Suppressor macrophage (primary cell): ENCODE results near the gene TNFRSF8.

Experiments used
- DNase-seq, 4 experiments: peaks; one replicate each; pipeline ENCODE4 v3.0.0-alpha.2; 2020 to 2022

The TNFRSF8 gene

DNA sequence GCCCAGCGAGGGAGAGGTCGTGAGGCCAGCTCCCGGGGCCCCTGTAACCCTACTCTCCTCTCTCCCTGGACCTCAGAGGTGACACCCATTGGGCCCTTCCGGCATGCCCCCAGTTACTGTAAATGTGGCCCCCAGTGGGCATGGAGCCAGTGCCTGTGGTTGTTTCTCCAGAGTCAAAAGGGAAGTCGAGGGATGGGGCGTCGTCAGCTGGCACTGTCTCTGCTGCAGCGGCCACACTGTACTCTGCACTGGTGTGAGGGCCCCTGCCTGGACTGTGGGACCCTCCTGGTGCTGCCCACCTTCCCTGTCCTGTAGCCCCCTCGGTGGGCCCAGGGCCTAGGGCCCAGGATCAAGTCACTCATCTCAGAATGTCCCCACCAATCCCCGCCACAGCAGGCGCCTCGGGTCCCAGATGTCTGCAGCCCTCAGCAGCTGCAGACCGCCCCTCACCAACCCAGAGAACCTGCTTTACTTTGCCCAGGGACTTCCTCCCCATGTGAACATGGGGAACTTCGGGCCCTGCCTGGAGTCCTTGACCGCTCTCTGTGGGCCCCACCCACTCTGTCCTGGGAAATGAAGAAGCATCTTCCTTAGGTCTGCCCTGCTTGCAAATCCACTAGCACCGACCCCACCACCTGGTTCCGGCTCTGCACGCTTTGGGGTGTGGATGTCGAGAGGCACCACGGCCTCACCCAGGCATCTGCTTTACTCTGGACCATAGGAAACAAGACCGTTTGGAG, 80.0 kb downstream of the TNFRSF8 start:
- DNase-seq, result peak; percentile 89 to 95 (median 92)

DNA sequence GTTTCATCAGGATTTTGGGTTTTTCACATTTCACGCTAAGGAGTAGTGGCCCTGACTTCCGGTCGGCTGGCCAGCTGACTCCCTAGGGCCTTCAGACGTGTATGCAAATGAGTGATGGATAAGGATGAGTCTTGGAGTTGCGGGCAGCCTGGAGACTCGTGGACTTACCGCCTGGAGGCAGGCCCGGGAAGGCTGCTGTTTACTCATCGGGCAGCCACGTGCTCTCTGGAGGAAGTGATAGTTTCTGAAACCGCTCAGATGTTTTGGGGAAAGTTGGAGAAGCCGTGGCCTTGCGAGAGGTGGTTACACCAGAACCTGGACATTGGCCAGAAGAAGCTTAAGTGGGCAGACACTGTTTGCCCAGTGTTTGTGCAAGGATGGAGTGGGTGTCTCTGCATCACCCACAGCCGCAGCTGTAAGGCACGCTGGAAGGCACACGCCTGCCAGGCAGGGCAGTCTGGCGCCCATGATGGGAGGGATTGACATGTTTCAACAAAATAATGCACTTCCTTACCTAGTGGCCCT, 80.6 kb downstream of the TNFRSF8 start:
- peak; percentile 97 to 99 (median 98) for DNase-seq

DNA sequence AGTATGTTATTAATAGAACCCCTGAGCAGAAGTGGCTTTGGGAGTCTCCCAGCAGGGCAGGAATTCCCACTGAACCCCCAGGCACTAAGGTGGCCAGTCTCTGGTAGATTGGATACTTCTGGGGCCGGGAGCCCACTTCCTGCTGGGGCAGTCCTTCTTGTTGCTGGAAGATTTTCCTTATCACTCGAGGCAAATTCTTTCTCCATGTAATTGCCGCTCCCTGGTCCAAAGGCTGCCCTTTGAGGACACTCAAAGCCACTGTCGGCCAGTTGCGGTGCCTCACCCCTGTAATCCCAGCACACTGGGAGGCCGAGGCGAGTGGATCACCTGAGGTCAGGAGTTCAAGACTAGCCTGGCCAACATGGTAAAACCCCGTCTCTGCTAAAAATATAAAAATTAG, 81.1 kb downstream of the TNFRSF8 start:
- peak in 1 of 4 experiments; percentile 33 for DNase-seq

DNA sequence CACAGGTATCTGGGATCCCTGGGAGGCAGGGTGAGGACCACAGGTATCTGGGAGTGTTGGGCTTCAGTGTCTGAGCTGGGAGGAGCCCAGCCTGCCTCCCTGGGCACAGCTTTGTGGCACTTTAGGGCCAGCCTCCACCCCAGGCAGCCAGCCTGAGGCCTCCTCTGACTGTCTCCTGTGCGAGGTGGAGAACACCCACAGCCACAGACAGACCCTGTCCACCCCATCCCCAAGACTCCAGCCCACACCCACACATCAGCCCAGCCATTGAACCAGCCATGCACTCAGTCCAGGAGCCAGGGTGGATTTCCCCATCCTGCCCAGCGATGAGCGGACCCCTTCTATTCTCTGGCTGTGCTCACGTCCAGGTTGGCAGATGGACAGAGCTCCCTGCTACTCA, 81.9 kb downstream of the TNFRSF8 start:
- DNase-seq, result no peak

DNA sequence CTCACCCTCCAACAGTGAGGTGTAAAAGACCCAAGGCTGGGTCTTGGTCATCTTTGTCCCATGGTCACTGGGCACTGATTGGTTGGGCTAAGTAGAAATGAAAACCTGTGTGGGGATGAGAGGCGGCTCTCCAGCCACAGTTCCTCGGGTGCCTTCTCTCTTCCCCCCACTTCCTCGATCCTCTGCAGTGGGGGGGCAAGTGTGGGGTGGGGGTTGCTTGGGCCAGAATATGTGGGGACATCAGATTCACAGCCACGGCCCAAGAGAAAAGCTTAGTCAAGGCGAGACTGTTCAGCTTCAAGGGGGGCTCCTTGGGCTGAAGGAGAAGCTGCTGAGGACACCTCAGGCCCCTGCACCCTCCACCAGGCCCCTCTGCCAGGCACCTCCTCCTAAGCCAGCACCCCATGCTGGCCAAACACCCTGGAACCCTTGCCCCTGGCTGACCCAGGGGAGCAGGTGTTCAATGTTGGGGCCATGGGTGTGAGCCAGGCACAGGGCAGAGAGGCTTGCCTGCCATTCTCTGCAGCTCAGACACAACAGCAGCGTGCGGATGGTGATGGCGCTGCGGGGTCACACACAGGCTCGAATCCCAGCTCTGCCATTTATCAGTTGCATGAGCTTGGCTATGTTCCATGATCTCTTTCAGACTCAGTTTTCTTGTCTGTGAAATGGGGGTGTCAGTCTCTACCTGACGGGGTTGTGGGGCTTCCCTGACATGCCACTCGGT, 82.7 kb downstream of the TNFRSF8 start:
- no peak for DNase-seq

DNA sequence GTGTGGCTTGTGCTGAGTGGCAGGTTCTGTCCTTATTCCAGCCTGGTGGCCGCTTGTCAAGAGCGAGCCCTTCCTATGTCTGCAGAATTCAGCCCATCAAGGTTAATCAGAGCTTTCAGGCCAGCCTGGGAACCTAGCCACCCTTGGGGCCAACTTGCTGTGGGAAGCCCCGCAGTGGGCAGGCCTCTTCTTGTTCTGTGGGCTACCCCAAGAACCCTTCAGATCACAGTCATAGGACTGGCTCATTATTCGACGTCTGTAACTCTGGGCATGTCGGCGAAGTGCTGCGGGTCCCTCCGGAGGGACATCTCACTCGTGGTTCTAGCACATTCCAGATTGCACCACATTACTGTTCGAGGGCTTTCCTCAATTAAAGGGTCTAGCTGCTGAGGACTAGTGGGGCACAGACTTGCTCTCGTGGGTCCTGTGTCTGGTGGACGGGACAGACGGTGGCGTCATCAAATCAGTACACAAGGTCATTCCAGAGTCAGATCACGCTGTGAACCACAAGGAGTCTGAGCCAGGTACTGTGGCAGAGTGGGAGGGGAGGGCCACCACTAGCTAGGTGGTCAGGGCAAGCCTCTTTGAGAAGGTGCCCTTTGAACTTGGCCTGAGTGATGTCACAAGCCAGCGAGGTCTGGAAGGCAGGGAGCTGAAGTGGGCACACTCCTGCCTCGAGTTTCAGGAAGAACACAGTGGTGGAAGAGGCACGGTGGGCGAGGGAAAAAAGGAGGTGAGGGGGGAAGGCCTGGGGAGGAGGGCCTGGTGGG, 83.4 kb downstream of the TNFRSF8 start:
- DNase-seq, result no peak

DNA sequence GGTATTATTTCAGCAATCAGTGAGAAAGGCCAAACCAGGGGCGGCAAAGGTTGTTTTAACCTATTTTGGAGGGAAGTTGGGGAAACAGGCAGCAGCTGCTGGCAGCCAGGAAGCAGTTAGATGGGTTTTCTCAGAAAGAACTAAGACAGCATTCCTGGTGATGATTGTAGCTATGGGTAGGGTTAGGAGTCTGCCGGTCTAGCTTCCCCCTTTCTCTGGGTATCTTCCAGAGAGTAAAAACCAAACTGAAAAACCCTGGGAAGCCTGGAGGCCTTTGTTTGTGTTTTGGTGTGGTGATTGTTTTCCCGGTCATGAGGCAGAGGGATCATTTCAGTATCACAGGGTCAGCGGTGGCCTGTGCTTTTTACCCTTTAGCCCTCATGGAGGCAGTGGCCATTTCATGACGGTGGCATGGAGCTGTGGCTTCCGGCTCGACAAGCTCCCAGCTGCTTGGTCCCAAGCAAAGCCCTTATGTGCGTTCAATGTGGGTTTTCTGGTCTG, 84.1 kb downstream of the TNFRSF8 start:
- DNase-seq, result peak in 3 of 4 experiments; percentile 46 to 60 (median 57)

DNA sequence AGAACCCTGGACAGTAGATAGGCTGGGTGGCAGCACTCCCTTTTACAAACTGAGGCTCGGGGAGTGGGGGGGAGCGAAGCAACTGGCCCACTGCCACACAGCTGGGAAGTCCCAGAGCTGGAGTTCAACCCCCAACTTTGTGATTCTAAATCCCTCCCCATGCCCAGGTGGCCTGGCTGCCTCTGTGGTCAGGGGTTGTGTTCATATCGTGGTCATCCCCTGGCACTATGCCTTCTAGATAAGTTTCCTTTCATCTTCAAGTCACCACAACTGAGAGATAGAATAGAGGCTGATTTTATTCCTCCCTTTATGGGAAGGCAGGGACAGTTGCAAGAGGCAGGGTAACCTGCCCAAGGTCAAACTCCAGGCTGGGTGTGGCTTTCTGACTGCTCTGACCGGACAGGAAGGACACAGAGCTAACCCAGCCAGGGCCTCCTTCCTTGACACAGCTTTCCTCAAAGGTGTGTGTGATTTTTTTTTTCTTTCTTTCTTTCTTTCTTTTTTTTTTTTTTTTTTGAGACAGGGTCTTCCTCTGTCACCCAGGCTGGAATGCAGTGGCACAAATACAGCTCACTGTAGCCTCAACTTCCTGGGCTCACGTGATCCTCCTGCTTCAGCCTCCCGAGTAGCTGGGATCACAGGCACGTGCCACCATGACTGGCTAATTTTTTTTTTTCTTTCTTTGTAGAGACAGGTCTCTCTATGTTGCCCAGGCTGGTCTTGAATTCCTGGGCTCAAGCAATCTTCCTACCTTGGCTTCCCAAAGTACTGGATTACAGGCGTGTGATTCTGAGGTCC, 85.3 kb downstream of the TNFRSF8 start:
- peak in 1 of 4 experiments; percentile 38 for DNase-seq

DNA sequence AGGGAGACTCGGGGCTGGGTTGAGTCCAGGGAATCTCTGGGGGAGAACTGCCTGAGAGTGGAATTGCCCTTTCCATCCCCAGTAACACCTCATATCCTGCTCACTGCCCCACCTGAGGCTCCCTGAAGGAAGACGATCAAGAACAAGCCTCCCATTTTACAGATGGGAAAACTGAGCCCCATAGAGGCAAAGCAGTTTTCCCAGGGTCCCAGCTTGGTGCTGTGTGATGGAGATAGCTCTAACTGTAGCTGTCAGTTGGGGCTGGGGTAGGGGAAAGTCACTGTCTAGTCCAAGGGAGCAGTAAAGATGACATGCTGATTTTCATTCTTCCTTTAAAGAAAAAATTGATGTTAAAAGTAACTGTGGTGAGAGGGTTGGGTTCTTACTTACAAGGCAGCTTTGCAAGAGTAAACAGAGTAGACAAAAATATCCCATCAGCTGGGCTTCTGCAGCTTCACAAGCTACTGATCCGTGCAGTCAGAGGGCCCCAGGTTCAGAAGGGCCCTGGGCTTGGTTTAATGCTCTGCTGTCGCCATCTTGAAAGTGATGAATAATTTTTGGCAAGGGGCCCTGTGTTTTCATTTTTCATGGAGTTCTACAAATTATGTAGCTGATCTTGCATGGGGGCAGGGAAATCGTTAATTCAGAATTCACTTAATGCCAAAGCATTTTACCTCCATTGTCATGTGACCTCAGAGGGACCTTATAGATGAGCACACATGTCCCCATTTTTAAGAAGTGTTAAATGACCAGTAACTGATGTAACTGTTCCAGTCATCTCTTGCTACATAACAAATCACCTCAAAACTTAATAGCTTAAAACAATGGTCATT, 86.1 kb downstream of the TNFRSF8 start:
- DNase-seq, result no peak

DNA sequence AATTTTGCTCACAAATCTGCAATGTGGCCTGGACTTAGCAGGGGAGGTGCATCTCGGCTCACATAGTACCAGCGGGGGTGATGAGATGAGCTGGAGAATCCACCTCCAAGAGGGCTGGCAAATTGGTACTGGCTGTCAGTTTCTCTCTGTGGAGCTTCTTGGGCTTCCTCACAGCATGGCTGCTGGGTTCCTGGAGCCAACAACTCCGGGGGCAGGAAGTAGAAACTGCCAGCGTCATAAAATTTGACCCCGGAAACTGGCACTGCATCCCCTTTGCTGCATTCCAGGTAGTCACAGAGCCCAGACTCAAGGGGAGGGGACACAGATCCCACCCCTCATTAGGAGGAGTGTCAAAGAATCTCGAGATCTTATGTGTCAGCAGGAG, 86.7 kb downstream of the TNFRSF8 start:
- no peak for DNase-seq

DNA sequence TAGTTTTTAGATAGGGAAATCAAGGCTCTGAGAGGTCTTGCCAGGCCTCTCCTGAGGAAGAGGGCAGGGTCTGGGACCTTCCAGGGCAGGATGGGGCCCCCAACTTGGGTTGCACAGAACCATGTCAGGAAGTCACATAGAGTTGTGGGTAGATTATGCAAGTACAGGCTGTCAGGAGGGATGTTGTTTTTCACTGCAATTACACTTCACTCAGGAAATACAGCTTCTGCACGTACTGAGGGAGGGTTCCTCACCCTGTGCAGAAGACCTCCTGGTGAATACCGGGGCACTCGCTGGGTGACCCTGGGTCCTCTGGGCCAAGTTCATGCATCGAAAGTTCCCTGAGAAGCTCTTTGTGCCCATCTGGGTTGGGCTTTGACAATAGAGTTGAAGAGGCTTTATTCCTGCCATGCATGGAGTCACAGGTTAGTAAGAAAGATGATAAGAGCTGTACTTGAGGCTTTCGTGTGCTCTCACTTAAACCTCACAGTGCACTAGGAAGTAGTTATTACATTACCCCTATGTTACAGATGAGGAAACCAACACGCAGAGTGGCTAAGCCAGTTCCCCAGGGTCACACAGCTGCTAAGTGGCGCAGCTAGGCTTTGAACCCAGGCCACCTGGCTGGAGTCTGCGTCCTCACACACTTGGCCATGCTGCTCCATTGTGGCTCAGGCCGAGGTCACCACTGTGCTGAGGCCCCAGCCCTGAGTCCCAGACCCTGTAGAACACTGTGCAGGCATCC, 87.5 kb downstream of the TNFRSF8 start:
- peak in 3 of 4 experiments; percentile 60 to 79 (median 74) for DNase-seq

DNA sequence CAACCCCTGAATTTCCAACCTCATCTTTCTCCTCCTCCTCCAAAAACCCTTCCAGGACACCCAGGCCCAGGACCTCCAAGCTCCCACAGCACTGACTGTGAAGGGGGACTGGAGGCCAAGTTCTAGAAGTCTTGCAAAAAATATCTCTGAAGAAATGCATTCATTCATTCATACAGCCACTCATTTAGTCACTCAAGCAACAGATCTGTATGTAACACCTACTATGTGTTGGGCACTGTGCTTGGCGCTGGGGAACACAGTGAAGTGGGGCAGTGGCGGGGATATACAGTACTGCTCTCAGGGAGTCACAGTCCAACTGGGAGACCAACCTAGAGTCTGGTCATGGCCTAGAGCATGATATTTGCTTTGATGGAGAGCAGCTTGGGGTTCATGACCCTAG, 88.4 kb downstream of the TNFRSF8 start:
- no peak for DNase-seq

DNA sequence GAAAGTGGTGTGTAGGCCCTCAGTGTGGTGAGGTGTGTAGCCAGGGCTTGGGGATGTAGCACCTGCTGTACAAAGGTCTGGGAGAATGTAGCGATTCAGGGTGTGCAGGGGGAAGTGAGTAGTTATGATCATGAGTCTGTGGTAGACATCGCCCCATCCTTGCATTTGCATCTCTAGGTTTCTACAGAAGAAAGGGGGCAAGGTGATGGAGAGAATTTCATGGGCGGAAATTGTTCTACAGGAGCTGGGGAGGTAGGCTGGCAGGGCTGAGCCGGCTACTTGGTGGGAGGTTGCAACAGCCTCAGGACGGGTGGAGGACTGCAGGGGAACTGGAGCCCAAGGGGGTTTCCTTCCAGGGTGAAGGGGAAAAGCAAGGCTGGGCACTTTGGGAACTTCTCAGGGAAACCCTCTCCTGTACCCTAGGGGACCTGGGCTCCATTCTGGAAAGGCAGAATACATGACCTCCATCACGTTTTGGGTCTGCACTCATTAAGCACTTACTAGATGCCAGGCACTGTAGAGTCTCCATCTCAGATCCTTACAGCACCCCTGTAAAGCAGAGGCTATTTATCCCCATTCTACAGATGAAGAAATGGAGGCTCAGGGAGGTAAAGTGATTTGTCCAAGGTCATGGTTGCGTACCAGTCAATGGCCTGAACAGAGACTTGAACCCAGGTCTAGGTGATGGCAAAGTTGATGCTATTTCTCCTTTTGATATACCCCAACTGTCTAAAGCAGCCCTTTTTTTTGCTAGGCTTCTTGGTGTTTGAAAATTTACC, 89.2 kb downstream of the TNFRSF8 start:
- DNase-seq, result peak in 3 of 4 experiments; percentile 44 to 56 (median 52)

DNA sequence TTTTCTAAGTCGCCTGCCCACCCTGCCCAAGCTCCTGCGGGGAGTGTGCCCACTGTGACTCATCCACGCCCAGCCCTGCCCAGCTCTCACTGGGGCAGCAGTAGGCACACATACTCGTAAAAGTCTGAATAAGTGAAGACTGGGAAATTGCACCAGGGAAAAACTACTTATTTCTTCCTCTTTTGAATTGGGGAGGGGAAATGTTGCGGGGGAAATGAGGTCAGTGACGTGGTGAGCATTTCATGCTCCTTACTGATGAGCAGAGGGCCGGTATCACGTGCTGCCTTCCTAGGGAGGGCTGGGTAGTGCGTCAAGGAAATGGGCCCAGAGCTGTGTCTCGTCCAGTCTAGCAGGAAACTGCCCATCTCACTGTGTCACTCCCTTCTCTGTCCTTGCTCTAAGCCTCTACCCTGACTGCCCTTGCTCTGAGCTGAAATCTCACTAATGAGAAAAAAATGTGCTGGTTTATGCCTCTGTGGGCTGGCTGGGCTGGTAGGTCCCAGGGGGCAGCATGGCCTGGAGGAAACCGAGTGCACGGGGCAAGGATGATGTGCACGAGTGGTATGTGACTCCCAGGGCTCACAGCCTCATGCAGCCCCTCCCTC, 90.2 kb downstream of the TNFRSF8 start:
- DNase-seq, result peak; percentile 95 to 99 (median 96)

DNA sequence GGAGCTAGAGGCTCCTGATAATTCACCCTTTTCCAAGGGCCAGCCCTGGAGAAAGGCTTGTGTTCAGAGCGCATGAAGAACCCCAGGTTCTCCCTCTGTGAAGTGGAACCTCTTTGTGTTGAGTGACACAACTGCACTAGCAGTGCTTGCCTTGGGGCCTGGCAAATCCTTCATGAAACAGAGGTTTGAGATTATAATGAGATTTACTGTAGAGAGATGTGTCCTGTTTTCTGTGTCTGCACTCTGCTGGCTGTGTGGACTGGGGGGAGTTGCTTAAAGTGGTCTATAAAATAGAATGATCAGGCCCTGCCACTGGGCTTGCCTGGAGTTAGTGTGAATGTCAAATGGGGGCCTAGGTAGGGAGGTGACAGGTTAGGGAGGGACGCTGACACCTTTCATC, 92.2 kb downstream of the TNFRSF8 start:
- no peak for DNase-seq

DNA sequence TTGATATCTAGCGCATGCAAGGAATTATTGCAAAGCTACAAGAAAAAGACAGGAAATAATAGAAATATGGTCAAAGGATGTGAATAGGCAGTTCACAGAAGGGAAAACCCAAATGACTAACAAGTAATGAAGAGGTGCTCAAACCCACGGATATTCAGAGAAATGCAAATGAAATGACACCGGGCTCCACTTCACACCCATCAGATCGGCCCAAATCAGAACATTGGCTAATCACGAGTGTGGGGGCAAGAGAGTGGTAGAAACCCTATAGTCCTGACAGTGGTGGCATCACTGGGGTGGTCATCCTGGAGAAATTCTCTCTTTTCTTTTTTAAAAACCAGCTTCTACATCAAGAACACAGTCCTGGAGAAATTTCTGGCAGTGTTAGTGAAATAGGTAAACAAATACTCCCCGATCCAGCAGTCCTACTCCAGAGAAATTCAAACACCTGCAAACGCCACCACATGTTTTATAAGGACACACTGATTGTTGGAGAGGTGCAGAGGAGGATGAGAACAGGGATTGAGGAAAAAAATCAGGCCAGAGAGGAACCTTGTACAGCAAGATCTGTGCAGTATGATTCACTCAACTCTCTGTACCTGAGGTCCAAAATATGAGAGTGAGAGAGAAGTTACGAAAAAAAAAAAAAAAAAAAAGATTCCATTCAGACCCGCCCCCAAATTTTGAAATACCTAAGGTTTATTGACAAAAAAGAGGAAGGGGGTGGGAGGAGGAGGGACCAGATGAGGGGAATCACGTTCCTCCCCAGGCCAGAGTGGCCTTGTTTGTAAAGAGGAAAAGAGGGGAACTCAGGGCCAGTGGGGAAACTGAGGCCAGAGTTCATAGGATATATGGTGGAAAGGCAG, 94.5 kb downstream of the TNFRSF8 start:
- DNase-seq, result peak; percentile 67 to 89 (median 83)

DNA sequence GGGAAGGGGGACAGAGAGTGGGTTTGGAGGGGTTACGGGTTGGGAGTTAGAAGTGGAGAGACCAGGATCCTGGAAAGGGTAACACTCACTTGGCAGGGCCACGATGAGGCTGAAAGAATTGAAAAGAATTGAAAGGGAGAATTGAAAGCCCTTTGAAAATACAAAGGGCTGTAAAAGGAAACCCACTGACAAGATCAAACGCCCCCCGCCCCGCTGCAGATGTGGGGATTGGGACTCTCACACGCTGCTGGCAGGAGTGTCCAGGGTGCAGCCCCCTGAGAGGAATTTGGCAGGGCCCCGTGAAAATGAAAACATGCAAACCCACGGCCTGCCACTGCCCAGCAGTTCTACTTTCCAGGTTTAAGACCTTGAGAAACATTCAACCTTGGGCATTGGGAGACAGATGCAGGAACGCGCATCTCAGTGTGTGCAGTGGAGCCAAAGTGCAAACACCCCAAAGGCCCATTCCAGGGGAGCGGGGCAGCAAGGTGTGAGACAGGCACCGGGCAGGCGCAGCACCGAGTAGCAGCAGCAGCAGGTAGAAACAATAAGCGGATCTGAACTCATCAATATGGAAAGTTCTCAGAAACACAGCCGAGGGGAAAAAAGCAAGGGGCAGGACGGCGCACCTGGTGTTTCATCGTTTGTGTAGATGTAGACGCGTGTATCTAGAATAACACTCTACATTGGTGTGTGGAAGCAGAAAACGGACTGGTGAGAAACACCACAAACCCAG, 95.4 kb downstream of the TNFRSF8 start:
- DNase-seq, result no peak
